HepG2 (cell line): ENCODE measurements around the gene CDK3. TPM values are rescaled to one million over a fixed set of nuclear protein-coding genes. Genes with fewer than 3 reads are reported as not detected.

Experiments used
- ATAC-seq: fragments of 200-7000 bp; cut with Tn5 transposase; 3 replicates; pipeline ENCODE4 v1.9.1; 2020; ENCODE audit warnings: mild to moderate bottlenecking, moderate library complexity
- BruUV-seq: library from RNA; stranded (reverse); fragments of 400-500 nt; replicated peaks from 2 replicates; lab custom pipeline; 2021; lab: Mats Ljungman, UMichigan
- CTCF ChIA-PET: fragments of 300-600 bp; formaldehyde crosslinking; extraction: SDS; loops from one replicate; lab custom pipeline; 2021; ENCODE audit warnings: low total read pairs, inconsistent platforms, low intra/inter-chr PET ratio; lab: Yijun Ruan, JAX
- POLR2A ChIA-PET: fragments of 350-600 bp; sonication (Branson Sonifier 250); formaldehyde crosslinking; loops from one replicate; lab custom pipeline; 2020; ENCODE audit warnings: antibody characterized with exemption, inconsistent platforms; lab: Yijun Ruan, JAX
- DNase-seq: peaks from one replicate; pipeline ENCODE4 v3.0.0-alpha.2; 2015; ENCODE audit warnings: low spot score
- FAIRE-seq: peaks from 3 replicates; lab custom pipeline; 2011; peaks lifted over from hg19 to GRCh38; lab: Jason Lieb, UNC
- H2AFZ ChIP-seq: one replicate; pipeline ENCODE4 v1.6.1; 2011; ENCODE audit warnings: low read length, inconsistent platforms
- H3K27ac ChIP-seq: fragments of 300-600 bp; 3 replicates; pipeline ENCODE4 v1.8.0; 2011; ENCODE audit warnings: mixed run types, mild to moderate bottlenecking, mixed read lengths, low read length, inconsistent platforms; ENCODE audit not compliant: insufficient read depth; ENCODE audit errors: extremely low read length
- H3K27me3 ChIP-seq, 2 experiments: fragments of 200-600 bp in 1 of 2; 2 replicates in 1 of 2; 3 replicates in 1 of 2; pipeline versions ENCODE4 v1.6.0 to v1.8.0; 2011; ENCODE audit warnings: low read length in 2 of 2, mild to moderate bottlenecking in 2 of 2, moderate library complexity in 2 of 2, inconsistent platforms in 1 of 2; ENCODE audit not compliant: insufficient read depth in 2 of 2, control insufficient read depth in 1 of 2
- H3K36me3 ChIP-seq, 2 experiments: fragments of 200-600 bp in 1 of 2; replicated peaks in 1 of 2; 2 replicates in 1 of 2; 3 replicates in 1 of 2; pipeline versions ENCODE4 v1.5.1 to v1.8.0; 2011; ENCODE audit warnings: low read length in 2 of 2, inconsistent platforms in 1 of 2; ENCODE audit not compliant: insufficient read depth in 2 of 2, control insufficient read depth in 1 of 2
- H3K4me1 ChIP-seq: 2 replicates; pipeline ENCODE4 v1.5.1; 2012; ENCODE audit warnings: low read length, inconsistent platforms; ENCODE audit not compliant: insufficient read depth
- H3K4me2 ChIP-seq: 2 replicates; pipeline ENCODE4 v1.6.0; 2011; ENCODE audit warnings: low read depth, low read length, inconsistent platforms
- H3K4me3 ChIP-seq, 3 experiments: fragments of 200-600 bp in 1 of 3; sonication (generic), shearing (Covaris generic) in 1 of 3; replicated peaks in 1 of 3; 2 replicates each; pipeline ENCODE4 v1.5.1; 2011 to 2016; ENCODE audit warnings: low read length in 3 of 3, inconsistent platforms in 2 of 3, low read depth in 2 of 3, mild to moderate bottlenecking in 2 of 3, control low read depth in 1 of 3, mixed read lengths in 1 of 3; ENCODE audit not compliant: insufficient read depth in 1 of 3
- H3K79me2 ChIP-seq: one replicate; pipeline ENCODE4 v1.6.1; 2011; ENCODE audit warnings: low read length, inconsistent platforms; ENCODE audit not compliant: insufficient read depth
- H3K9ac ChIP-seq: 2 replicates; pipeline ENCODE4 v1.6.0; 2011; ENCODE audit warnings: mild to moderate bottlenecking, low read depth, low read length, inconsistent platforms; ENCODE audit not compliant: insufficient read depth
- H3K9me3 ChIP-seq: 2 replicates; pipeline ENCODE4 v1.5.1; 2012; ENCODE audit warnings: mild to moderate bottlenecking, low read length
- H4K20me1 ChIP-seq: 2 replicates; pipeline ENCODE4 v1.6.0; 2011; ENCODE audit warnings: inconsistent platforms, mild to moderate bottlenecking, low read length, moderate library complexity; ENCODE audit not compliant: insufficient read depth
- CBX5 ChIP-seq: sonication (generic); formaldehyde crosslinking; IDR thresholded peaks from 2 replicates; pipeline ENCODE4 v1.4.0; 2020; ENCODE audit warnings: missing genetic modification reagents, borderline replicate concordance
- ETV5 ChIP-seq: IDR thresholded peaks from 2 replicates; pipeline ENCODE4 v1.6.1; 2018; ENCODE audit warnings: missing biosample characterization, missing genetic modification reagents, inconsistent platforms, borderline replicate concordance
- FOXP4 ChIP-seq: sonication (generic); formaldehyde crosslinking; IDR thresholded peaks from 2 replicates; pipeline ENCODE4 v1.4.0; 2020; ENCODE audit warnings: missing genetic modification reagents
- GATAD2A ChIP-seq: IDR thresholded peaks from 2 replicates; pipeline ENCODE4 v1.6.1; 2016
- PAXIP1 ChIP-seq: sonication (generic); formaldehyde crosslinking; conservative IDR thresholded peaks from 2 replicates; pipeline ENCODE4 v1.4.0; 2020; ENCODE audit warnings: mild to moderate bottlenecking, missing genetic modification reagents, moderate library complexity
- PRDM15 ChIP-seq: sonication (generic); formaldehyde crosslinking; IDR thresholded peaks from 2 replicates; pipeline ENCODE4 v1.4.0; 2020; ENCODE audit warnings: missing genetic modification reagents
- SKIL ChIP-seq: sonication (generic); formaldehyde crosslinking; IDR thresholded peaks from 2 replicates; pipeline ENCODE4 v1.8.0; 2022; ENCODE audit warnings: missing genetic modification reagents, mild to moderate bottlenecking, moderate library complexity, borderline replicate concordance
- TCF7 ChIP-seq: sonication (generic); IDR thresholded peaks from 2 replicates; pipeline ENCODE4 v1.6.1; 2016; ENCODE audit warnings: antibody characterized with exemption, low read depth
- TOE1 ChIP-seq: sonication (generic); formaldehyde crosslinking; IDR thresholded peaks from 2 replicates; pipeline ENCODE4 v1.4.0; 2020; ENCODE audit warnings: mild to moderate bottlenecking, missing genetic modification reagents
- ZNF460 ChIP-seq: sonication (generic); formaldehyde crosslinking; IDR thresholded peaks from 2 replicates; pipeline ENCODE4 v1.5.1; 2020; ENCODE audit warnings: missing genetic modification reagents, mild to moderate bottlenecking, borderline replicate concordance
- ZNF607 ChIP-seq: sonication (generic); formaldehyde crosslinking; IDR thresholded peaks from 2 replicates; pipeline ENCODE4 v1.5.1; 2020; ENCODE audit warnings: missing genetic modification reagents, mild to moderate bottlenecking, borderline replicate concordance
- WGBS: methylation state at CpG from one replicate; pipeline ENCODE4 v1.1.6; 2017; ENCODE audit warnings: low lambda C conversion rate; 5-methylcytosine and 5-hydroxymethylcytosine counted together
- in situ Hi-C: cut with HindIII; loops from 2 replicates; pipeline ENCODE4 v1.10.0; 2017; ENCODE audit warnings: low pct_unique_long_range_greater_than_20kb; ENCODE audit not compliant: extremely low pct_ligation_motif_present
- intact Hi-C: fragments of 100-400 bp; cut with micrococcal nuclease; formaldehyde crosslinking; loops from one replicate; pipeline ENCODE4 v1.10.0; 2022; ENCODE audit not compliant: unreplicated experiment
- polyA plus RNA-seq, 8 experiments: library from polyadenylated mRNA; depleted of rRNA in 3 of 8; stranded (reverse) in 7 of 8; unstranded in 1 of 8; fragments of >200 nt; fragmentation: Illumina TruSeq in 4 of 8; extraction: Trizol in 4 of 8; gene quantifications; 2 replicates each; pipeline versions ENCODE4 v1.2.1 to v1.2.3, GENCODE V29; 2011 to 2016; ENCODE audit warnings: low read depth in 4 of 8, missing spikeins in 1 of 8, mixed read lengths in 1 of 8; ENCODE audit not compliant: insufficient read depth in 1 of 8
- total RNA-seq, 5 experiments: library from RNA; depleted of rRNA; stranded (reverse); fragments of >200 nt; fragmentation: Illumina TruSeq; extraction: Trizol; gene quantifications; 2 replicates each; pipeline ENCODE4 v1.2.3, GENCODE V29; 2016; ENCODE audit warnings: low read depth in 1 of 5

The CDK3 gene
- total and polyA plus RNA-seq, 2 of the 13 experiments (the other 11 are each of a cell fraction or from before 2014, with no cell fraction given): 5.8 to 11.4 TPM

- DNase-seq: no peak
- H3K4me3 ChIP-seq: no peak overlapping the region
- H3K4me2 ChIP-seq: no peak overlapping the region
- CTCF ChIA-PET: no interaction called here
- H3K27ac ChIP-seq: peak overlapping the region; percentile 2
- no peaks in the 10 kb centered on the region for H3K9me3 ChIP-seq
- H3K27me3 ChIP-seq: no peaks in the 10 kb centered on the region
- FAIRE-seq: no peak
- H3K36me3 ChIP-seq: peaks cover 16 to 59% of the 10 kb centered on the region in 2 experiments
- ATAC-seq: peak; percentile 60
- 78% methylated on average over 4 of the region's 4 CpGs for WGBS
- no peak overlapping the region for H3K9ac ChIP-seq
- H4K20me1 ChIP-seq: peaks cover 35% of the 10 kb centered on the region
- intact Hi-C loops (no loop called here), in situ Hi-C loops (no loop called here)
- POLR2A ChIA-PET: interaction anchor here (1.2 to 1.4 kb wide), 2 partner anchors 10 to 31 kb away, joined by 3 to 4 read pairs; partner anchors contain the start of gene CDK3
- no TSS peak for BruUV-seq
- H2AFZ ChIP-seq: no peak overlapping the region
- H3K79me2 ChIP-seq: peaks cover 73% of the 10 kb centered on the region
- peaks cover 61% of the 10 kb centered on the region for H3K4me1 ChIP-seq
- 0 out of 2 replicates have a peak, but pooled peaks have one; percentile 29 for TF ChIP-seq CBX5
- no peak for TF ChIP-seq TOE1 (CRISPR knock-in tag)
- peak; percentile 15; the same call in 1 of the 2 replicates for TF ChIP-seq PAXIP1
- peak; percentile 24; the same call in 1 of the 2 replicates for TF ChIP-seq GATAD2A (CRISPR knock-in tag)
- TF ChIP-seq SKIL: no peak
- 0 out of 2 replicates have a peak, but pooled peaks have one; percentile 19 for TF ChIP-seq ZNF607 (CRISPR knock-in tag)
- TF ChIP-seq TCF7: peak; percentile 44; the same call in 1 of the 2 replicates
- TF ChIP-seq ETV5 (CRISPR knock-in tag): peak; percentile 31; the same call in 1 of the 2 replicates
- TF ChIP-seq PRDM15: 0 out of 2 replicates have a peak, but pooled peaks have one; percentile 21
- TF ChIP-seq FOXP4 (CRISPR knock-in tag): peak; percentile 24; the same call in 1 of the 2 replicates
- peak; percentile 42; the same call in 1 of the 2 replicates for TF ChIP-seq ZNF460 (CRISPR knock-in tag)
Observed at GRCh38 chr17:75970011-75970523, 30.6 kb upstream of the CDK3 start.
